Measurements from ENCODE around the gene TFF1.

DNA sequence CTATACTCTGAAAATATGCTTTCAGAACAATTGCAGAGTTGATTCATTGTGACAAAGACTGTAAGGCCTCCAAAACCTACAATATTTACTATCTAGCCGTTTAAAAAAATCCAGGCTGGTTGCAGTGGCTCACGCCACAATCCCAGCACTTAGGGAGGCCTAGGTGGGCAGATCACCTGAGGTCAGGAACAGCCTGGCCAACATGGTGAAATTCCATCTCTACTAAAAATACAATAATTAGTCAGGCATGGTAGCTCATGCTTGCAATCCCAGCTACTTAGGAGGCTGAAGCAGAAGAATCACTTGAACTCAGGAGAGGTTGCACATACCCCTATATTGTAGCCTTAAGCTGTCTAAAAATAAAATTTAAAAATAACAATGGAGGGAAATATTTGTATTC is 10.3 kb downstream of the TFF1 start:
- TF ChIP-seq CTCF (IDR thresholded peaks at IDR 0.05; ENCODE audit: low read length), result no peak
- no peak for TF ChIP-seq EZH2 (IDR thresholded peaks at IDR 0.05; ENCODE audit: borderline replicate concordance, low read length)

Data from OCI-LY1 (cell line).